Measurements from ENCODE around the gene PPP1R14C.

DNA sequence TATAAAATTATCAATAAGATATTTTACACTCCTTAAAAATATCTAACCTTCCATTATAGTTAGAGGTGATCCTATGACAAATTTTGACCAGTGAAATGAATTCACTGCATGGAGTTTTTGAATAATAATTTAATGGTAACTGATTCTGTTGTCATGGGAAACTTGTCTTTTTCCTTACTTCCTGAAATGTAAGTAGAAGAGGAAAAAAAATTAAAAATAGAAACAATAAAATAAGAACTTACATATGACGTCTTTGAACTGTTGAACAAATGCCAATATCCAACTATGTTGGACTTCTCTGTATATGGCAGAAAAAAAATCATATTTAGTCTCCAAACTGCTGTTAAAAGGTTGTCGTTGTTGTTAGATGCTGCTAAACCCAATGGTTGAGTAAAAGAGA, 26.3 kb downstream of the PPP1R14C start:
- TF ChIP-seq POLR2A (IDR thresholded peaks at IDR 0.05): no peak
- TF ChIP-seq, protein P1, sequence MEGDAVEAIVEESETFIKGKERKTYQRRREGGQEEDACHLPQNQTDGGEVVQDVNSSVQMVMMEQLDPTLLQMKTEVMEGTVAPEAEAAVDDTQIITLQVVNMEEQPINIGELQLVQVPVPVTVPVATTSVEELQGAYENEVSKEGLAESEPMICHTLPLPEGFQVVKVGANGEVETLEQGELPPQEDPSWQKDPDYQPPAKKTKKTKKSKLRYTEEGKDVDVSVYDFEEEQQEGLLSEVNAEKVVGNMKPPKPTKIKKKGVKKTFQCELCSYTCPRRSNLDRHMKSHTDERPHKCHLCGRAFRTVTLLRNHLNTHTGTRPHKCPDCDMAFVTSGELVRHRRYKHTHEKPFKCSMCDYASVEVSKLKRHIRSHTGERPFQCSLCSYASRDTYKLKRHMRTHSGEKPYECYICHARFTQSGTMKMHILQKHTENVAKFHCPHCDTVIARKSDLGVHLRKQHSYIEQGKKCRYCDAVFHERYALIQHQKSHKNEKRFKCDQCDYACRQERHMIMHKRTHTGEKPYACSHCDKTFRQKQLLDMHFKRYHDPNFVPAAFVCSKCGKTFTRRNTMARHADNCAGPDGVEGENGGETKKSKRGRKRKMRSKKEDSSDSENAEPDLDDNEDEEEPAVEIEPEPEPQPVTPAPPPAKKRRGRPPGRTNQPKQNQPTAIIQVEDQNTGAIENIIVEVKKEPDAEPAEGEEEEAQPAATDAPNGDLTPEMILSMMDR (IDR thresholded peaks at IDR 0.05): no peak
